ENCODE measurements around the gene KIAA1328.

DNA sequence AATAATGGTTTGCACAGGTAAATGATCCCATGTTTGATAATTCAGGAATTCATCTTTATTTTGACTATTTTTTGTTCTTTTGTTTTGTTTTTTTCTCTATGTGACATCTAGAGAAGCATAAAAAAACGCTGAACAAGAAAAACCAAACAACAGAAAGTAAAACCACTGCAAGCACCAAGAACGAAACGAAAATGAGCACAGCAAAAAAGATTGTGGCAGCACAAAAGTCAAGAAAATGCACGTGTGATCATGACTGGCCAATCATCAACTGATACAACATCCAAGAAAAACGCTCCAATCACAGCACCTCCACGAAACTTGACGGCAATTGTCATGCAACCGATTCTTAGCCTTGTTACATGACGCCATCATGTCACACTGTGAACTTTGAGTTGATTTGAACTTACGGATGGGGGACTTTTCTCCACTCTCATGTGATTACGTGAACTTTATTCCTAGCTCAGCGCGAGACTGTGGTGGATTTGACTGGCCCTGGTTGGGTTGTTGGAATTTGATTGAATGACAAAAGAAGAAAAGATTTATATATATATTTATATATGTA, 417.9 kb downstream of the KIAA1328 start:
- TF ChIP-seq, protein P1, sequence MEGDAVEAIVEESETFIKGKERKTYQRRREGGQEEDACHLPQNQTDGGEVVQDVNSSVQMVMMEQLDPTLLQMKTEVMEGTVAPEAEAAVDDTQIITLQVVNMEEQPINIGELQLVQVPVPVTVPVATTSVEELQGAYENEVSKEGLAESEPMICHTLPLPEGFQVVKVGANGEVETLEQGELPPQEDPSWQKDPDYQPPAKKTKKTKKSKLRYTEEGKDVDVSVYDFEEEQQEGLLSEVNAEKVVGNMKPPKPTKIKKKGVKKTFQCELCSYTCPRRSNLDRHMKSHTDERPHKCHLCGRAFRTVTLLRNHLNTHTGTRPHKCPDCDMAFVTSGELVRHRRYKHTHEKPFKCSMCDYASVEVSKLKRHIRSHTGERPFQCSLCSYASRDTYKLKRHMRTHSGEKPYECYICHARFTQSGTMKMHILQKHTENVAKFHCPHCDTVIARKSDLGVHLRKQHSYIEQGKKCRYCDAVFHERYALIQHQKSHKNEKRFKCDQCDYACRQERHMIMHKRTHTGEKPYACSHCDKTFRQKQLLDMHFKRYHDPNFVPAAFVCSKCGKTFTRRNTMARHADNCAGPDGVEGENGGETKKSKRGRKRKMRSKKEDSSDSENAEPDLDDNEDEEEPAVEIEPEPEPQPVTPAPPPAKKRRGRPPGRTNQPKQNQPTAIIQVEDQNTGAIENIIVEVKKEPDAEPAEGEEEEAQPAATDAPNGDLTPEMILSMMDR (IDR thresholded peaks at IDR 0.05): no peak
- TF ChIP-seq POLR2AphosphoS5 (IDR thresholded peaks at IDR 0.05) (no peak), POLR2A (IDR thresholded peaks at IDR 0.05) (no peak)
